Measurements from ENCODE around the gene C1QTNF5.

C1QTNF5 gene

GRCh38 chr11:119373059-119373920 lies 32.6 kb upstream of the C1QTNF5 start:
- no peak overlapping the region for H3K4me3 ChIP-seq (ENCODE audit: low read depth, low read length)
- TF ChIP-seq, protein P1, sequence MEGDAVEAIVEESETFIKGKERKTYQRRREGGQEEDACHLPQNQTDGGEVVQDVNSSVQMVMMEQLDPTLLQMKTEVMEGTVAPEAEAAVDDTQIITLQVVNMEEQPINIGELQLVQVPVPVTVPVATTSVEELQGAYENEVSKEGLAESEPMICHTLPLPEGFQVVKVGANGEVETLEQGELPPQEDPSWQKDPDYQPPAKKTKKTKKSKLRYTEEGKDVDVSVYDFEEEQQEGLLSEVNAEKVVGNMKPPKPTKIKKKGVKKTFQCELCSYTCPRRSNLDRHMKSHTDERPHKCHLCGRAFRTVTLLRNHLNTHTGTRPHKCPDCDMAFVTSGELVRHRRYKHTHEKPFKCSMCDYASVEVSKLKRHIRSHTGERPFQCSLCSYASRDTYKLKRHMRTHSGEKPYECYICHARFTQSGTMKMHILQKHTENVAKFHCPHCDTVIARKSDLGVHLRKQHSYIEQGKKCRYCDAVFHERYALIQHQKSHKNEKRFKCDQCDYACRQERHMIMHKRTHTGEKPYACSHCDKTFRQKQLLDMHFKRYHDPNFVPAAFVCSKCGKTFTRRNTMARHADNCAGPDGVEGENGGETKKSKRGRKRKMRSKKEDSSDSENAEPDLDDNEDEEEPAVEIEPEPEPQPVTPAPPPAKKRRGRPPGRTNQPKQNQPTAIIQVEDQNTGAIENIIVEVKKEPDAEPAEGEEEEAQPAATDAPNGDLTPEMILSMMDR (IDR thresholded peaks at IDR 0.05; ENCODE audit: insufficient read depth, low read depth, low read length, missing control alignments): no peak
- DNase-seq (ENCODE audit: low read depth): no peak

DNA sequence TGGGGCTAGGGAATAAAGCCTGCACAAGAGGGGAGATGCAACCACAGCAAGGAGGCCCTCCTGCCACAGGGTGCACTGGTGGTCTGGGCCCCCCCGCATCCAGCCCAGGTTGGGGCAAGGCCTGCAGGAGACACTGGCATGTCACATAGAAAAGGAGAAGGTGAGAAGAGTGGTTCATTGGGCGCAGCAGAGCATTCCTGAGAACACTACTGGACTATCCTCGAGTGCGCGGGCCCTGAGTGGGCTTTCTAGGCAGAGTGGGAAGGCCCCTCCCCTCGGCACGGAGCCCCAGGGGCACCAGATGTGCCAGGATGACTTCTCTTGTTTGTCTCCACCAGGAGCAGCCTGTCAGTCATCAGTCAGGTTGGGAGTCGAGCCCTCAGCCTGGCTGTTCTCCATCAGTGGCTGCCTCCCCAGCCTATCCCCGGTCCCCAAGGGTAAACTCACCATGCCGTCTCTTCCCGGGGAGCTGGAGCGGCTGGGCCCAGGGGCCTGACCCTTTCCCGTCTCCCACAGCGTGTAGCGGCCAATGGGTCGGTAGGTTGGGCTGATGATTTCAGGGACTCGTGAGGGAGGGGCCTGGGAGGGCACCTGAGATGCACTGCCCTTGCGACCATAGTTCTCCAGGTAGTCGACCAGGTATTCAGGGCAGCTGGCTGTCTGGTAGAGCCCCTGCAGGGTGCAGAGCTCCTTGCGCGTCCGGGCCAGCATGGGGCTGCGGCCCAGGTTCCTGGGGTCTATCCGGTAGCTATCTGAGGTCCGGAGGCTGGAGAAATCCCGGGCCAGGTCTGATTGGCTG lies 31.8 kb upstream of the C1QTNF5 start:
- TF ChIP-seq, protein P1 (IDR thresholded peaks at IDR 0.05; ENCODE audit: insufficient read depth, low read depth, low read length, missing control alignments): no peak
- DNase-seq (ENCODE audit: low read depth): no peak
- H3K4me3 ChIP-seq (ENCODE audit: low read depth, low read length): no peak overlapping the region

DNA sequence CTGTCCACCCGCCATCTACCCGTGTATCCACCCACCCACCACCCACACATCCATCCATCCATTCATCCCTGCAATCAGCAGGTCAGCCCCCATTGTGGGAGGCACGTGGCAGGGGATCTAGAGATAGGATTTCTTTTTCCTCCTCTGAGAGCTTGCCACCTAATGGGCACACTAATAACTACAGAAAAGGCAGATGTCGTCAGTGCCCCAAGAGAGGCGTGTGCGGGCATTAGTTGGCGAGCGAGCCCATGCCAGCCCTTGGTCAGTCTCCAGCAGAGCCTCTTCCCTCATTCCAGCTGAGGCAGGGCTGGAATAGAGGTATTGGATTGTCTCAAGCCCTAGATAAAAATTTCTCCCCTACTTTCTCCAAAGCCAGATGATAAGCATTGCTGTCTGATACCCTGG lies 31.1 kb upstream of the C1QTNF5 start:
- no peak overlapping the region for H3K4me3 ChIP-seq (ENCODE audit: low read depth, low read length)
- no peak for DNase-seq (ENCODE audit: low read depth)
- TF ChIP-seq, protein P1 (IDR thresholded peaks at IDR 0.05; ENCODE audit: insufficient read depth, low read depth, low read length, missing control alignments): peak; percentile 16

DNA sequence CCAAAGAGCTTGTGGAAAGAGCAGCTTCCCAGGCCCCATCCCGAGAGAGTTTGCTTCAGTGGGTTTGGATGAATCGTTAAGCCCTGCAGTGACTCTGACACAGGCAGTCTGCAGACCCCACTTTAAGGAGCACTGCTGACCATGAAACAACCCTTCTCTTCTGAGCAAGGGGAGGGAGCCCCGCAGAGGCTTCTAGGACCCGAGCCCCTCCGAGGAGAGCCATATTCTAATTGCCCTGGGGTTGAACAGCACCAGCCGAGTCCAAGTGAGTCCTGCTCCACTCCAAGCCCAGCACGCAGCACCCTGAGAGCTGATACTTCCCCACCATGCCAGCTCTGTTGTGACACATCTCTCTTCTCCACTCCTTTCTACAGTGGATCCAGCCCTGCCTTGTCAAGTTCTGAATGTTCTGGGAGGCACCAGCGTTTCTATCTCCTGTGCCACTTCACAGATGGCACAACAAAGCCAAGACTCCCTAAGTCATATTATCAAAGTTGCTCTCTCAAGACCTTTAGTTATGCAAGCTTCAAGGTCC lies 30.5 kb upstream of the C1QTNF5 start:
- no peak overlapping the region for H3K4me3 ChIP-seq (ENCODE audit: low read depth, low read length)
- no peak for DNase-seq (ENCODE audit: low read depth)
- TF ChIP-seq, protein P1 (IDR thresholded peaks at IDR 0.05; ENCODE audit: insufficient read depth, low read depth, low read length, missing control alignments): no peak

- TF ChIP-seq, protein P1 (IDR thresholded peaks at IDR 0.05; ENCODE audit: insufficient read depth, low read depth, low read length, missing control alignments): no peak
- peak; percentile 59 for DNase-seq (ENCODE audit: low read depth)
- no peak overlapping the region for H3K4me3 ChIP-seq (ENCODE audit: low read depth, low read length)
Measured at GRCh38 chr11:119370486-119371046, 29.9 kb upstream of the C1QTNF5 start.

- H3K4me3 ChIP-seq (ENCODE audit: low read depth, low read length): no peak overlapping the region
- no peak for DNase-seq (ENCODE audit: low read depth)
- TF ChIP-seq, protein P1 (IDR thresholded peaks at IDR 0.05; ENCODE audit: insufficient read depth, low read depth, low read length, missing control alignments): no peak
Measured at GRCh38 chr11:119369132-119369925, 28.6 kb upstream of the C1QTNF5 start.

Data from GM12865 (cell line).